MM.1S (cell line): ENCODE data around the gene SNX2.

Source experiments
- EZH2phosphoT487 ChIP-seq: fragments of 300-600 bp; sonication (generic); IDR thresholded peaks from 2 replicates; pipeline ENCODE4 v1.6.1; 2018; ENCODE audit warnings: antibody characterized with exemption, low read length
- TF ChIP-seq, protein P1 (sequence below): fragments of 300-600 bp; sonication (generic); IDR thresholded peaks from 2 replicates; pipeline ENCODE4 v1.5.1; 2016; ENCODE audit warnings: antibody characterized with exemption, low read length, mixed read lengths

DNA sequence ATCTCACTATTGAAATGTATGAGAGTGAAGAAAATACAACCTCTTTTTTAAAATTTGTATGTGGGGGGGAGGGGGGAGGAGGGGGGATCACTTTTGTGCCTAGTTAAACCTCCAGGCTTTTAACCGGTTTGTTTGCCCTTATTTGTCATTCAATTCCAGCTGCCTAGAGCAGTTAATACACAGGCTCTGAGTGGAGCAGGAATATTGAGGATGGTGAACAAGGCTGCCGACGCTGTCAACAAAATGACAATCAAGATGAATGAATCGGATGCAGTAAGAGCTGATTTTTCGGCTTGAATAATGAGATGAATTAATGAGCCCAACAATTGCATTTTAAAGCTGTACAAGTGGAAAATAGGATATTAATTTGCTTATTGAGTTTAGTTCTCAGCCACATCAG, 41.9 kb downstream of the SNX2 start:
- TF ChIP-seq, protein P1, sequence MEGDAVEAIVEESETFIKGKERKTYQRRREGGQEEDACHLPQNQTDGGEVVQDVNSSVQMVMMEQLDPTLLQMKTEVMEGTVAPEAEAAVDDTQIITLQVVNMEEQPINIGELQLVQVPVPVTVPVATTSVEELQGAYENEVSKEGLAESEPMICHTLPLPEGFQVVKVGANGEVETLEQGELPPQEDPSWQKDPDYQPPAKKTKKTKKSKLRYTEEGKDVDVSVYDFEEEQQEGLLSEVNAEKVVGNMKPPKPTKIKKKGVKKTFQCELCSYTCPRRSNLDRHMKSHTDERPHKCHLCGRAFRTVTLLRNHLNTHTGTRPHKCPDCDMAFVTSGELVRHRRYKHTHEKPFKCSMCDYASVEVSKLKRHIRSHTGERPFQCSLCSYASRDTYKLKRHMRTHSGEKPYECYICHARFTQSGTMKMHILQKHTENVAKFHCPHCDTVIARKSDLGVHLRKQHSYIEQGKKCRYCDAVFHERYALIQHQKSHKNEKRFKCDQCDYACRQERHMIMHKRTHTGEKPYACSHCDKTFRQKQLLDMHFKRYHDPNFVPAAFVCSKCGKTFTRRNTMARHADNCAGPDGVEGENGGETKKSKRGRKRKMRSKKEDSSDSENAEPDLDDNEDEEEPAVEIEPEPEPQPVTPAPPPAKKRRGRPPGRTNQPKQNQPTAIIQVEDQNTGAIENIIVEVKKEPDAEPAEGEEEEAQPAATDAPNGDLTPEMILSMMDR, result no peak
- TF ChIP-seq EZH2phosphoT487, result no peak
